T-helper 17 cell (primary cell): ENCODE measurements around the gene VWA5B1. TPM values are rescaled to one million over a fixed set of nuclear protein-coding genes. Genes with fewer than 3 reads are reported as not detected.

ENCODE experiments used
- ATAC-seq: fragments of 150-1000 bp; cut with Tn5 transposase; 2 replicates; pipeline ENCODE4 v1.10.0; 2021; ENCODE audit warnings: mild to moderate bottlenecking, moderate library complexity
- DNase-seq, 3 donors: peaks; one replicate each; pipeline versions ENCODE4 v3.0.0 to v3.0.0-alpha.2; 2020 to 2021
- H3K9me3 ChIP-seq: one replicate; pipeline ENCODE4 v1.7.0; 2013; ENCODE audit warnings: low read length, mild to moderate bottlenecking; ENCODE audit not compliant: control insufficient read depth, poor library complexity, severe bottlenecking
- H3K27ac Mint-ChIP-seq: one replicate; pipeline ENCODE4 v1.8.0; 2022; ENCODE audit warnings: mild to moderate bottlenecking, moderate library complexity, mixed read lengths
- H3K27me3 Mint-ChIP-seq: one replicate; pipeline ENCODE4 v1.8.0; 2022; ENCODE audit warnings: mixed read lengths
- H3K36me3 Mint-ChIP-seq: one replicate; pipeline ENCODE4 v1.8.0; 2022; ENCODE audit warnings: low read depth, mixed read lengths
- H3K4me1 Mint-ChIP-seq: one replicate; pipeline ENCODE4 v1.8.0; 2022; ENCODE audit warnings: mild to moderate bottlenecking, mixed read lengths
- H3K4me3 Mint-ChIP-seq: one replicate; pipeline ENCODE4 v1.8.0; 2022; ENCODE audit warnings: mild to moderate bottlenecking, moderate library complexity, mixed read lengths
- total RNA-seq, 4 donors: library from RNA in 2 of 4; stranded (reverse) in 2 of 4; gene quantifications; one replicate each; pipeline ENCODE4 v1.2.3 and lab custom pipeline; 2022 to 2026

The VWA5B1 gene
- total RNA-seq, 2 donors from 2014 or later, result 0.13 to 0.15 TPM

DNA sequence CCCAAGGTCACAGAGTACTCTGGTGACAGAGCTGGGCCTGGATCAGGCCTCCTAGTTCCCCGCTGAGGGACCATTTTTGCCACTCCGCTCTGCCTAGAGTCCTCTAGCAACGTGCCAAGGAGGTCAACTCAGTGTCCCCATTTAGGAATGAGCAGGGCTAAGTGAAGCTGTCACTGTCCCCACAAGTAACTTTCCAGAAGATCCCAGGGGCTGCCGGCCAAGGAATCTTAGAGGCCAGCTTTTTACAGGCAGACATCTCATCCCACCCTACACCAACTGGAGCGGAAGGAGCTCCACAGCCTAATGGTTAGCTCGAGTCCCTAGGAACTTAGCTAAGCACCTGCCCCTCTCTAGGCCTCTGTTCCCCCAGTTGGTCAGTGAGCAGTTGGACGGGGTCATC lies 59.7 kb downstream of the VWA5B1 start:
- no peaks in the 10 kb centered on the region for H3K9me3 ChIP-seq
- Mint-ChIP-seq H3K4me3 (no peak overlapping the region), H3K27me3 (peaks cover 25% of the 10 kb centered on the region), H3K27ac (no peak overlapping the region), H3K36me3 (peaks cover 7% of the 10 kb centered on the region), H3K4me1 (no peaks in the 10 kb centered on the region)
- DNase-seq (no peak), ATAC-seq (no peak)

DNA sequence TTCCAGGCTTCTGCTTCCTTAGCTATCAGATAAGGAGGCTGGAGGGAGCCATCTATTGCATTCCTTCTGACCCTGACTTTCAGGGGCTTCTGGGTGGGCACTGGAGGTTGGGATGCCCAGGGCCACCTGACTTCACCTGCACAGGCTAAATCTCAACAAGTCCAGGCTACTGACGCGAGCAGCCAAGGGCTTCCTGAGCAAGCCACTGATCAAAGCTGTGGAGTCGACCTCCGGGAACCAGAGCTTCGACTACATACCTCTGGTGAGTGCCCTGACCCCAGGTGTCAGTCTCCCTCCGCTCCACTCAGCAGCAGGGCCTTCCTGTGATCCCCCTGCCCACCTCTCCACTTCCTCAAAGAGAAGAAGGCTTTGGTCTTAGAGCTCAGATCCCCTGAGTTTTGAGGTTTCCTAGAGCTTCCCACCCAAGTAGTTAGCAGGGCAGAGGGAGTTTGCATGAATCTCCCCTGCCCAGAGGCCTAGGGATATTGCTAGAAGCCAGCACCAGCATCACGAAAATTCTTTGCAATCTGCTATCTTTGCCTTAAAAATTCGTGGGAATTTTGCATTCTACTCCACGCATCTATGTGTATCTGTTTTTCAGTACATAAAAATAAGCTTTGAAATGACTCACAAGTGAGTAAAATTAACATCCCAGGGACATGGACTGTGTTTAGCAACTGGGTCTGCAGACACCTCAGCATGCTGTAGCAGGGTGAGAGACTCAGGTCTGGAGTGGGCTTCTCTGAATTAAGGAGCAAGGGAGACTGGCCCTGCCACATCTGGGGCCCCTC lies 61.4 kb downstream of the VWA5B1 start:
- peaks cover 7% of the 10 kb centered on the region for H3K36me3 Mint-ChIP-seq
- no peak overlapping the region for H3K27ac Mint-ChIP-seq
- H3K27me3 Mint-ChIP-seq, result peaks cover 35% of the 10 kb centered on the region
- DNase-seq (no peak), ATAC-seq (no peak)
- peaks cover 2% of the 10 kb centered on the region for H3K4me1 Mint-ChIP-seq
- H3K9me3 ChIP-seq, result no peaks in the 10 kb centered on the region
- no peak overlapping the region for H3K4me3 Mint-ChIP-seq

DNA sequence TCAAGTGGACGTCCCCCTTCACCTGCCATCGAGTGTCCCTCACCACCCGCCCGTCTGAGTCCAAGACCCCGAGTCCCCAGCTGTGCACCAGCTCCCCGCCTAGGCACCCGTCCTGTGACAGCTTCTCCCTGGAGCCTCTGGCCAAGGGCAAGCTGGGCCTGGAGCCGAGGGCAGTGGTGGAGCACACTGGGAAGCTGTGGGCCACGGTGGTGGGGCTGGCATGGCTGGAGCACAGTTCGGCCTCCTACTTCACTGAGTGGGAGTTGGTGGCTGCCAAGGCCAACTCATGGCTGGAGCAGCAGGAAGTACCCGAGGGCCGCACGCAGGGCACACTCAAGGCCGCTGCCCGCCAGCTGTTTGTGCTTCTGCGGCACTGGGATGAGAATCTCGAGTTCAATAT lies 63.2 kb downstream of the VWA5B1 start:
- DNase-seq (no peak), ATAC-seq (no peak)
- no peak overlapping the region for H3K4me3 Mint-ChIP-seq
- peaks cover 2% of the 10 kb centered on the region for H3K4me1 Mint-ChIP-seq
- H3K9me3 ChIP-seq, result no peaks in the 10 kb centered on the region
- peaks cover 38% of the 10 kb centered on the region for H3K27me3 Mint-ChIP-seq
- no peak overlapping the region for H3K27ac Mint-ChIP-seq
- H3K36me3 Mint-ChIP-seq, result peaks cover 7% of the 10 kb centered on the region

DNA sequence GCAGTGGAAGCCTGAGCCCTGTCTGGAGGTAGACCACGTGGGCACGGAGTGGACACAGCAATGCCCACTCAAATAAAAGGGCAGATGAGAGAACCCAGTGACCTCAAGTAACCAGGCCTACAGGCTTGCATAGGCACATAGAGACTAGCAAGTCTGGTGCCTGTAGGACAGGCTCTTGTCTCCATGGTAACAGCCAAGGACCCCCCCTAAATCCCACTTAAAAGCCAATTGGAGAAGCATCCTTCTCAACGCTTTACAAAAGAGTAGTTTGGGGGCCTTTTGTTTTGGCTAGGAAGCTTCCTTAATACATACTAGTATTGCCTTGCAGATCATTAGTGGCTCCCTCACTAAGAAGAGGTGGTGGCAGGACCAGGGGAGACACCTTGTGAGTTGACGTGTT lies 63.9 kb downstream of the VWA5B1 start:
- H3K9me3 ChIP-seq, result no peaks in the 10 kb centered on the region
- no peak for ATAC-seq
- H3K4me1 Mint-ChIP-seq, result peaks cover 8% of the 10 kb centered on the region
- H3K4me3 Mint-ChIP-seq, result no peak overlapping the region
- no peak for DNase-seq
- peaks cover 46% of the 10 kb centered on the region for H3K27me3 Mint-ChIP-seq
- H3K36me3 Mint-ChIP-seq, result peaks cover 7% of the 10 kb centered on the region
- H3K27ac Mint-ChIP-seq, result peak overlapping the region; percentile 19

DNA sequence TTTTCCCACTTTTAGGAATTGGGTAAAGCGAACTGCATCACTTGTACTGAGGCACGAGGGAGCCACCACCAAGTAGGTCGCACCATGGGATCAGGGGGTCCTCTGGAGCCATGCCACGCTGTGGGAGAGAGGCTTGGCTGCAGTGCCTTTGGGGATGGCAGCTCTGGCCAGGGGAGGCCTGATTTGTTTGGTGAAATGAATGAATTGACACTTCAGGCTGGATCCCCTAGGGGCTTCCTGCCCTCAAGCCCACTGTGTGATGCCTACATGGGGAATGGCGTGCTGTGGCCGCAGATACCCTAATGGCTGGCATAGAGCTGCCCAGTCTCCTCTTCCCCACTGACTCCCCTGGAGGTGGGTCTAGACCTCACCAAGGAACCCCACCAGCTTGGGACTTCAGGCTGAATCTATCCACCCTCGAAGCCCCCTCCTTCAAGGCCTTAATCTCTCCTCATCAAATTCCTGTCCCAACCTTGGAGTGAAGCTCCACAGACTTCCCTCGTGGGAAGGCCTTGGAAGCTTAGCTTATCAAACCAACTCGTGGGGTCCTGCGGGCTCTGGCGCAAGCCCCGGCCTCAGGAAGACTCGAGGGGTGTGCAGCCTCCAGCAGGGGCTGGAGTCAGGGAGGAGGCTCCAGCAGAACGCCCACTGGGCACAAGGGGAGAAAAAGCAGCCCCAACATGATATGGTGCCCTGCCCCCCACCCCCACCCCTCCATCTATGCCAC lies 64.6 kb downstream of the VWA5B1 start:
- DNase-seq (no peak), ATAC-seq (no peak)
- no peaks in the 10 kb centered on the region for H3K9me3 ChIP-seq
- H3K27ac Mint-ChIP-seq, result peak overlapping the region; percentile 19
- H3K4me1 Mint-ChIP-seq, result peaks cover 9% of the 10 kb centered on the region
- H3K36me3 Mint-ChIP-seq, result peaks cover 7% of the 10 kb centered on the region
- no peak overlapping the region for H3K4me3 Mint-ChIP-seq
- H3K27me3 Mint-ChIP-seq, result peaks cover 52% of the 10 kb centered on the region

DNA sequence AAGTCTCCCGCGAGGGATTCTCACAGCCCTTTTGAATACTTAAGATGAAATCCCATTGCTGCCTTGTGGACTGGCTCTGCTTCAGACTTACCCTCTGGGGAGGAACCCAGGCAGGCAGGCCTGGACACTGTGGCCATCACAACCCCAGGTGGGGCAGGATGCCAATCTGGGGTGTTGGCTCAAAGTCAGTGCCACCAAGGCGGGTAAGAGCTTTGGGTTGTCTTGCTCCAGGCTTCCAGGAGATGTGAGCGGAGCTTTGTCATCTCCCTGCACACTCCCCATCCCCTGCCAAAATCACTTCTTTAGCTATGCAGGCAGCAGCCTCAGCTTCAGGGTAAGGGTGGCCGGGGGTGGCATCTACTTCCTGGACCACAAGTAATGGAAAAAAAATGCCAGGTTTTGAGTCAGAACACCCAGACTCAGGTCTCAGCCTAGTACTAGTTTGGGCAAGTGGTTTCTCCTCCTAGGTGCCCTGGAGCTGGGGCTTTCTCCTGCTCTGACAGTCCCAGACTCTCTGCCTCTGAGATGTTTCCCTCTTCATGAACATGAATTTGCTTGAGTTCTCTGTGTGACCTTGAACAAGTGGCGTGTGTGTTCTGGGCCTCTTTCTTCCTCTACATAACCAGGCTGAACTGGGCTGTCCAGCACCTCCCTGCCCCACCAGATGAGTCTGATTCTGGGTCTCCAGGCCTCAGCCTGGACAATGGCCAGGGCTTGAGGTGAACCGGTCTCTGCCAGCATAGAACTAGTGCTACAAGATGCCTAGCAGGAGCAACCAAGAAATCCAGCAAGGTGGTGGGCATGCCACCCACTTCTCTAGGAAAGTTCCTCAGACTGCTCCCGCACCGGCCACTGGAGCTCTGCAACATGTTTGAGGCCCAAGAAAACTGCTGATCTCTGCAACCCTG lies 65.4 kb downstream of the VWA5B1 start:
- ATAC-seq (no peak), DNase-seq (no peak)
- no peaks in the 10 kb centered on the region for H3K9me3 ChIP-seq
- H3K4me1 Mint-ChIP-seq, result peaks cover 9% of the 10 kb centered on the region
- peaks cover 61% of the 10 kb centered on the region for H3K27me3 Mint-ChIP-seq
- H3K4me3 Mint-ChIP-seq, result no peak overlapping the region
- H3K27ac Mint-ChIP-seq, result no peak overlapping the region
- H3K36me3 Mint-ChIP-seq, result peaks cover 7% of the 10 kb centered on the region

DNA sequence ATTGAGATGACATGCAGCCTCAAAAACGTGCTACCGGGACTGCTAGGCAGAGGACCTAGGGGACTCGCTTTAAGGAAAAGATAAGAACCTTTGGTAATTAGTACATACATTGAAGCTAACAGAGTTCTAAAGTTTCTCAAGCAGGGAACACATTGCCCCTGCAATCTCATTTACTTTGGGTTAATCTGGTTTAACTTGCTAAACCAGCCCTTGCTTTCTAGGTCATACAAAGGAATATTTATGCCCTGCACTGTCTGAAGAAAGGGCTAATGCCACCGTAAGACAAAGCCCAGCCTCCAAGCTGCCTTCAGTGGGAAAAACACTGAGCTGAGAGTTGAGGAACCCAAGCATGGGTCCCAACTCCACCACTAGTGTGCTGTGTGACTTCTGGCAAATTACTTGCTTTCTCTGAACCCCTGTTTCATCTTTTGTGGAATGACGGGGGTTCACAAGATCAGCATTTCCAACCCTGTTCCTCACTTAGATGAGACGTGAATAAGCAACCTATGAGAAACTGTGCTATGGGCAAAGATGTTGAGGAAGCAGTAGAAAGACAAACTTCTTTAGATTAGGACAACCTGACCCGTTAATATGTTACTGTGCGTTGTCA lies 66.3 kb downstream of the VWA5B1 start:
- Mint-ChIP-seq H3K36me3 (peaks cover 7% of the 10 kb centered on the region), H3K27me3 (peaks cover 67% of the 10 kb centered on the region), H3K4me3 (no peak overlapping the region), H3K4me1 (peaks cover 9% of the 10 kb centered on the region), H3K27ac (no peak overlapping the region)
- ATAC-seq (no peak), DNase-seq (no peak)
- H3K9me3 ChIP-seq, result no peaks in the 10 kb centered on the region

DNA sequence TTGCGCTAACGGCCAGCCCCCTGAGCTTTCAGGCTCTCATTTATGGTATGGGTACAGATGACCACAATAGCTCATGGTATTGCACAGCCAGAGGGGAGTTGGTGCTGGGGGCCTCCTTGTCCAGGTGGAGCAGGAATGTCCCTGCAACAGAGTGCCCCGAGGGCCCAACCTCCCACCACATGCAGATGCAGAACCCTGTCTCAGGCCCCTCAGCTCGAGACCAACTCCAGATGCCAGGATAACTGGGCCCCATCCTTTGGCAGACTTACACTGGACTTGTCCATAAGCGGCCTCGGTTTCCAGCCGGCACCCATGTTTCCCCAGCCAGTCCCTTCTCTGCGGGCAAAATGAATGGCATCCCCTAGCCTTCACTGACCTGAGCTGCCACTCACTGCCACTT lies 67.1 kb downstream of the VWA5B1 start:
- H3K27me3 Mint-ChIP-seq, result peaks cover 64% of the 10 kb centered on the region
- peaks cover 9% of the 10 kb centered on the region for H3K4me1 Mint-ChIP-seq
- no peak overlapping the region for H3K27ac Mint-ChIP-seq
- no peak overlapping the region for H3K4me3 Mint-ChIP-seq
- peaks cover 5% of the 10 kb centered on the region for H3K36me3 Mint-ChIP-seq
- no peaks in the 10 kb centered on the region for H3K9me3 ChIP-seq
- ATAC-seq (no peak), DNase-seq (no peak)

DNA sequence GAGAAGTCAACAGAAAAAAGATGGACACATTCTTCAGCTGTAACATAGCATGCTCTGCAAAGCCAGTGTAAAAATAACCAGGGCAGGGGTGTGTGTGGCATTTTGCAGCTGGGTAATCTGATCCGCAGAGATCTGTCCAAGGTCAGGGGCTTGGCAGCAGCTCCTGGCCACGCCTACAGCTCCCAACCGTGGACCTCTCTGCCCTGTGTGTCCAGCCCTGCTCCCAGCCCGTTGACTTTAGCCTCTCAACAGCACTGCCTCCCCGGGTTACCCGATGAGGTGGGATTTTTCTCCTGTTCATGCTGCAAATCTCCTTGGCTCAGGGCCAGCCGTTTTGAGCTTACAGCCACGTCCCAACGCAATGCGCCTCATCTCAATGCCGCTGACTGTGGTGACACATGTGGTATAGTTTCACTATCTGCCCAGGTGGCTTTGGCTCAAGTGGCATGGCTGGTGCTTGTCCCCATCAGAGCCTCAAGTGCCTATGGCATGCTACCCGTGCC lies 68.1 kb downstream of the VWA5B1 start:
- ATAC-seq, result no peak
- no peak for DNase-seq

DNA sequence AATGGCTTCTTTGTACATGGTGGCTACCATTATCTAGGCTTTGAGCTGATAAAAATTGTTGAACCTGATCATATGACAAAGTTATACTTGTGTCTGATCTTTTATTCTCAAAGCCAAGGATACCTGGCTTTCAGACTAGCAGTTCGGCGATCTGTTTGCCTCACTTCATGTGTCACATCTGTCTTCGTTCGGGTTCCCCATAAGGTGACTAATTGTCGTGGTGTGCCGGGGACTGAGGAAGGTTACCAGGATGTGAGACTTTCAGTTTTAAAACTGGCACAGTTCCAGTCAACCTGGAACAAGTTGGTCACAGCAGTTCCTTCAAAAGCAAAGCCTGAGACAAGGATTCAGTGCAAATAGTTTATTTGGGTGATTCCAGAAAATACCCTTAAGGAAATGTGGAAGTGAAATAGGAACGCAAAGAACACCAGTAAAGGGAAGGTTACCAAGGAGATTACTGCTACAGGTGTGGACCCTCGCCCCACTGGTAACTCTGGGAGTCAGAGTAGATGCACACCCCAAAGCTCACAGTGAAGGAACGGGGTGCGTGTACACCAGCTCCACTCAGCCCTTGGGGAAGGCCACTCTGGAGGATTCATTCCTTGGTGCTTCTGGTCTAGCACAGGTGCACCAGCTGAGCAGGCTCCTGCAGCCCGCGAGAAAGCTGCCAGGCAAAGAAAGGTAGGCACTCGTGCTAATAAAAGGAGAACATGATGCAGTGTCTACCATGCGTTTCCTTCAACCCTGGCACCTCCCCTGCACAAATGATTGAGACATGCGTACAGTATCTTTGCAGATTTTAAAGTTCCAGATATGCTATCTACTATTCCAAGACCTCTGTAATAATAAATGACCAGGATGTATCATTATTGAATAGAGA lies 69.0 kb downstream of the VWA5B1 start:
- Mint-ChIP-seq H3K4me3 (no peak overlapping the region), H3K4me1 (peaks cover 11% of the 10 kb centered on the region), H3K27me3 (peaks cover 73% of the 10 kb centered on the region), H3K27ac (no peak overlapping the region), H3K36me3 (peaks cover 2% of the 10 kb centered on the region)
- H3K9me3 ChIP-seq, result no peaks in the 10 kb centered on the region
- DNase-seq, result no peak
- no peak for ATAC-seq

More for the DNA sequence above, 68.1 kb downstream of the VWA5B1 start:
- Mint-ChIP-seq H3K27ac (no peak overlapping the region), H3K36me3 (no peaks in the 10 kb centered on the region), H3K4me3 (no peak overlapping the region), H3K4me1 (peaks cover 9% of the 10 kb centered on the region), H3K27me3 (peaks cover 65% of the 10 kb centered on the region)
- no peaks in the 10 kb centered on the region for H3K9me3 ChIP-seq

DNA sequence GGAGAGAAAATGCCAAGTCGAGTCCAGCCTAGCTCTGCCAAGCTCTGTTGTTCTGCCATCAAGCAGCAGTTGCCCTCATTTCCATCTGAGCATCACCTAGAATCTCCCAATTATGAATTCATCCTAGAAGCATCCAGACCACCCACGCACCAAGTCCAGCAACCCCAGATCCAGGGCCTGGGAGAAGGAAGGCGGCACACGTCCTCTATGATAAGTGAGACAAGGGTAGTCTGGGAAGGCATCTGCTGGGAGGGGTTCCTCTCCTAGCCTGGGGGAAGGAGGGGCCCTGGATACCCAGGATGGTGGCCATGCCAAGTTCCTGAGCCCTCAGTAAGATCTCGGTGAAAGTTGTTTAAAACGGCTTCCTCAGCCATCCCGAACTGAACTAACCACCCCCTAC lies 70.7 kb downstream of the VWA5B1 start:
- Mint-ChIP-seq H3K27me3 (peaks cover 75% of the 10 kb centered on the region), H3K4me3 (no peak overlapping the region), H3K36me3 (peaks cover 2% of the 10 kb centered on the region), H3K4me1 (peaks cover 9% of the 10 kb centered on the region), H3K27ac (no peak overlapping the region)
- no peak for ATAC-seq
- no peaks in the 10 kb centered on the region for H3K9me3 ChIP-seq
- DNase-seq, result no peak

DNA sequence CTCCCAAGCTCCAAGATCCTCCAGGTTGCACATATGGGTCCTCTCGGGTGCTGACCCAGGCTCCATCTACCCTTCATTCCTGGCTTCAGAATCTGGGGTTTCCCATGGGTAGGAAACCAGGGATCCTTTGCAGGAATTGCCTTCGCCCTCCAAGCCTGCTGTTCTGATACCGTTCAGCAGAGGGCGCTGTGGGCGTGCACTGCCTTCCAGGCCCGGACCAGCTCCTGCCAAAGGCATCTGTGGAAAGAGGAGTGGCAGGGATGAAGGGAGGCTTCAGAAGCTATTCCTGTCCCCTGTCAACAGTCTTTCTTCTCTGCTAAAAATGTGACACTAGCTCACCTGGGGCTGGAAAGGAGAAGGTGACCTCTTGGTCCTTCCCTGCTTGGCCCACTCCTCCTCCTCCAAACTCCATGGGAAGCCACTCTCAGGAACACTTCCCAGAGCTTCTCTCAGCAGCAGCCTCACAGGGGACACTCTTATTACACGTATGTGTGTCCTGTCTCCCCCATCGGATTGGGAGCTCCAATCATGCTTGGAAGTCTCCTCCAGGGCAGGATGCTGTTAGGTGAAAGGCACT lies 71.2 kb downstream of the VWA5B1 start:
- peaks cover 71% of the 10 kb centered on the region for H3K27me3 Mint-ChIP-seq
- peaks cover 2% of the 10 kb centered on the region for H3K36me3 Mint-ChIP-seq
- H3K27ac Mint-ChIP-seq, result no peak overlapping the region

More for the DNA sequence above, 71.2 kb downstream of the VWA5B1 start:
- DNase-seq (no peak), ATAC-seq (no peak)
- no peaks in the 10 kb centered on the region for H3K9me3 ChIP-seq
- H3K4me3 Mint-ChIP-seq, result no peak overlapping the region
- H3K4me1 Mint-ChIP-seq, result peaks cover 9% of the 10 kb centered on the region
